Germinal center (tissue), 1 donor: Measurements from ENCODE around the gene TMEM121.
"Not testable (repeated sequence)": the region's sequence is repeated elsewhere in the genome, so short reads cannot be mapped to it uniquely, and the experiment has no call there.

ENCODE experiments used
- DNase-seq: peaks from one replicate; pipeline ENCODE4 v3.0.0; 2012; ENCODE audit warnings: mixed read lengths, low spot score

Gene TMEM121

GRCh38 chr14:105547072-105547471 lies 20.7 kb downstream of the TMEM121 start:
- not testable (repeated sequence) for DNase-seq

- DNase-seq, result no peak
Measured at GRCh38 chr14:105547741-105548169, 21.4 kb downstream of the TMEM121 start.

- DNase-seq, result no peak
Measured at GRCh38 chr14:105549481-105549880, 23.1 kb downstream of the TMEM121 start.

- DNase-seq, result no peak
Measured at GRCh38 chr14:105554022-105554421, 27.6 kb downstream of the TMEM121 start.

GRCh38 chr14:105554523-105554922 lies 28.1 kb downstream of the TMEM121 start:
- no peak for DNase-seq

- not testable (repeated sequence) for DNase-seq
Measured at GRCh38 chr14:105557671-105558070, 31.3 kb downstream of the TMEM121 start.

- DNase-seq, result not testable (repeated sequence)
Measured at GRCh38 chr14:105558449-105559154, 32.2 kb downstream of the TMEM121 start.

- DNase-seq, result not testable (repeated sequence)
Measured at GRCh38 chr14:105559384-105560047, 33.1 kb downstream of the TMEM121 start.

- not testable (repeated sequence) for DNase-seq
Measured at GRCh38 chr14:105560048-105560669, 33.8 kb downstream of the TMEM121 start.

GRCh38 chr14:105561345-105561744 lies 35.0 kb downstream of the TMEM121 start:
- DNase-seq, result not testable (repeated sequence)

GRCh38 chr14:105562713-105563346 lies 36.4 kb downstream of the TMEM121 start:
- DNase-seq, result no peak

- DNase-seq, result no peak
Measured at GRCh38 chr14:105563347-105563737, 37.0 kb downstream of the TMEM121 start.

GRCh38 chr14:105564536-105564935 lies 38.2 kb downstream of the TMEM121 start:
- DNase-seq, result not testable (repeated sequence)

GRCh38 chr14:105565185-105565919 lies 39.0 kb downstream of the TMEM121 start:
- not testable (repeated sequence) for DNase-seq

- DNase-seq, result not testable (repeated sequence)
Measured at GRCh38 chr14:105566248-105567163, 40.1 kb downstream of the TMEM121 start.

- not testable (repeated sequence) for DNase-seq
Measured at GRCh38 chr14:105567164-105568103, 41.1 kb downstream of the TMEM121 start.

GRCh38 chr14:105568140-105568843 lies 41.9 kb downstream of the TMEM121 start:
- DNase-seq, result not testable (repeated sequence)

GRCh38 chr14:105568859-105569766 lies 42.7 kb downstream of the TMEM121 start:
- DNase-seq, result no peak
